Common myeloid progenitor, CD34-positive (primary cell): Measurements from ENCODE around the gene EFTUD2.

Experiments used
- CTCF ChIA-PET: fragments of 350-600 bp; sonication (Branson Sonifier 250); formaldehyde crosslinking; loops from one replicate; lab custom pipeline; 2021; ENCODE audit warnings: antibody characterized with exemption; lab: Charles Lee
- POLR2A ChIA-PET: fragments of 350-600 bp; sonication (Branson Sonifier 250); formaldehyde crosslinking; loops from one replicate; lab custom pipeline; 2021; ENCODE audit warnings: antibody characterized with exemption; lab: Charles Lee
- DNase-seq, 3 donors: peaks; one replicate each; pipeline versions ENCODE4 v3.0.0 to v3.0.0-alpha.2; 2013
- H3K27ac ChIP-seq, 2 experiments: 1 replicate in 1 of 2; 2 replicates in 1 of 2; pipeline ENCODE4 v1.7.0; 2013; ENCODE audit warnings: inconsistent platforms in 2 of 2, low read length in 2 of 2, mild to moderate bottlenecking in 2 of 2, low read depth in 1 of 2, moderate library complexity in 1 of 2; ENCODE audit not compliant: severe bottlenecking in 2 of 2, insufficient read depth in 1 of 2, poor library complexity in 1 of 2
- H3K27me3 ChIP-seq, 5 experiments: replicated peaks in 2 of 5; 1 replicate in 3 of 5; 2 replicates in 2 of 5; pipeline versions ENCODE4 v1.6.1 to v1.7.0; 2013; ENCODE audit warnings: low read length in 4 of 5, mild to moderate bottlenecking in 2 of 5, moderate library complexity in 2 of 5, inconsistent platforms in 1 of 5; ENCODE audit not compliant: insufficient read depth in 5 of 5, control insufficient read depth in 4 of 5
- H3K36me3 ChIP-seq, 4 experiments: 1 replicate in 2 of 4; 2 replicates in 2 of 4; pipeline versions ENCODE4 v1.6.1 to v1.7.0; 2013; ENCODE audit warnings: low read length in 3 of 4, control low read depth in 1 of 4, mild to moderate bottlenecking in 1 of 4; ENCODE audit not compliant: control insufficient read depth in 4 of 4, insufficient read depth in 4 of 4
- H3K4me1 ChIP-seq, 4 experiments: 1 replicate in 3 of 4; 2 replicates in 1 of 4; pipeline versions ENCODE4 v1.6.1 to v1.7.1; 2013; ENCODE audit warnings: low read length in 3 of 4, mild to moderate bottlenecking in 3 of 4, control low read depth in 1 of 4, inconsistent platforms in 1 of 4, moderate library complexity in 1 of 4; ENCODE audit not compliant: control insufficient read depth in 4 of 4, insufficient read depth in 4 of 4; ENCODE audit errors: control extremely low read depth in 1 of 4
- H3K4me3 ChIP-seq, 7 experiments: 1 replicate in 4 of 7; 2 replicates in 3 of 7; pipeline versions ENCODE4 v1.5.1 to v1.7.0; 2013; ENCODE audit warnings: mild to moderate bottlenecking in 7 of 7, low read length in 6 of 7, moderate library complexity in 6 of 7, inconsistent platforms in 2 of 7, low read depth in 2 of 7, control low read depth in 1 of 7; ENCODE audit not compliant: insufficient read depth in 4 of 7, control insufficient read depth in 1 of 7; ENCODE audit errors: extremely low read depth in 1 of 7
- H3K9me3 ChIP-seq, 5 experiments: 1 replicate in 4 of 5; 2 replicates in 1 of 5; pipeline versions ENCODE4 v1.6.1 to v1.7.1; 2013; ENCODE audit warnings: low read length in 4 of 5, mild to moderate bottlenecking in 2 of 5, inconsistent platforms in 1 of 5, low read depth in 1 of 5, moderate library complexity in 1 of 5; ENCODE audit not compliant: control insufficient read depth in 4 of 5, insufficient read depth in 2 of 5; ENCODE audit errors: control extremely low read depth in 1 of 5
- WGBS: methylation state at CpG from one replicate; pipeline ENCODE4 v1.1.5; 2013; ENCODE audit not compliant: insufficient coverage; 5-methylcytosine and 5-hydroxymethylcytosine counted together

EFTUD2 gene

GRCh38 chr17:44807093-44807816, 92.0 kb downstream of the EFTUD2 start:
- H3K27me3 ChIP-seq, result no peaks in the 10 kb centered on the region
- no peak overlapping the region for H3K27ac ChIP-seq
- no peaks in the 10 kb centered on the region for H3K9me3 ChIP-seq
- 100% methylated on average over 2 of the region's 4 CpGs for WGBS
- H3K4me3 ChIP-seq, result no peak overlapping the region
- DNase-seq, result no peak
- no peaks in the 10 kb centered on the region for H3K36me3 ChIP-seq
- ChIA-PET POLR2A (no interaction called here), CTCF (interaction anchor here (0.5 to 1.0 kb wide), 2 partner anchors 22 to 63 kb away, joined by 3 to 4 read pairs; no protein-coding TSS in a partner anchor)
- no peaks in the 10 kb centered on the region for H3K4me1 ChIP-seq

- Histone ChIP-seq H3K9me3 (no peaks in the 10 kb centered on the region), H3K36me3 (no peaks in the 10 kb centered on the region), H3K4me3 (no peak overlapping the region), H3K27me3 (no peaks in the 10 kb centered on the region), H3K4me1 (no peaks in the 10 kb centered on the region), H3K27ac (no peak overlapping the region)
- 96% methylated on average over 9 of the region's 10 CpGs for WGBS
- ChIA-PET CTCF (no interaction called here), POLR2A (no interaction called here)
- DNase-seq, result no peak
Measured at GRCh38 chr17:44804302-44805089, 94.7 kb downstream of the EFTUD2 start.

DNA sequence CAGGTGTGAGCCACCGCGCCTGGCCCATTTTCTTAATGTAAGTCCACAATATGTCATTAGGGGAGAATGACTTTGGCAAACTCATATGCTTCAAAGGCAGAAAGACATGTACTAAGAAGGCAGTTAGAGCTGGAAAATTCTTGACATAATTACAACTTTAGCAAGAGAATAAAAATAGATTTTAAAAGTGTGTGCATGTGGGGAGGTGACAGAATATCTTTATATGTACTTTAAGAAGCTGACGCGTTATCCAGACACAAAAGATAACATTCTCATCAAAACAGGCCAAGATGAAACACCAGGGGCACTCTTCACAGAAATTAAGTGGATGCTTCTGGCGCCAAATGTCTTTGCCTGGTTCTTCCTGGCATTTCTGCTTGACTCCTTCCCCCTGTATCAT, 97.4 kb downstream of the EFTUD2 start:
- H3K4me3 ChIP-seq, result no peak overlapping the region
- no peaks in the 10 kb centered on the region for H3K27me3 ChIP-seq
- H3K36me3 ChIP-seq, result no peaks in the 10 kb centered on the region
- WGBS, result 100% methylated on average over 3 of the region's 5 CpGs
- DNase-seq, result no peak
- no peaks in the 10 kb centered on the region for H3K4me1 ChIP-seq
- CTCF ChIA-PET, result interaction anchor here (0.5 kb wide), 1 partner anchor 393 kb away, joined by 3 read pairs; no protein-coding TSS in a partner anchor
- POLR2A ChIA-PET, result no interaction called here
- H3K27ac ChIP-seq, result no peak overlapping the region
- H3K9me3 ChIP-seq, result no peaks in the 10 kb centered on the region
